HG02943 (cell line): ENCODE results near the gene NUDT19.
"Not testable (repeated sequence)": the region's sequence is repeated elsewhere in the genome, so short reads cannot be mapped to it uniquely, and the experiment has no call there.

Experiments used
- ATAC-seq: cut with Tn5 transposase; IDR thresholded peaks from one replicate; pipeline ENCODE4 v1.9.1; 2021; ENCODE audit warnings: mild to moderate bottlenecking, low read depth, moderate library complexity; ENCODE audit not compliant: unreplicated experiment

Gene NUDT19

GRCh38 chr19:32704006-32704405, 12.4 kb downstream of the NUDT19 start:
- not testable (repeated sequence) for ATAC-seq

GRCh38 chr19:32708457-32708856, 16.8 kb downstream of the NUDT19 start:
- ATAC-seq = no peak

- ATAC-seq = no peak
Observed at GRCh38 chr19:32709032-32709431, 17.4 kb downstream of the NUDT19 start.

- no peak for ATAC-seq
Observed at GRCh38 chr19:32711747-32712146, 20.1 kb downstream of the NUDT19 start.

GRCh38 chr19:32716203-32716602, 24.6 kb downstream of the NUDT19 start:
- not testable (repeated sequence) for ATAC-seq

- ATAC-seq = no peak
Observed at GRCh38 chr19:32717496-32717895, 25.9 kb downstream of the NUDT19 start.

GRCh38 chr19:32718286-32718685, 26.7 kb downstream of the NUDT19 start:
- no peak for ATAC-seq

- ATAC-seq = no peak
Observed at GRCh38 chr19:32719611-32720059, 28.0 kb downstream of the NUDT19 start, which contains the start of gene TDRD12. Gene TDRD12, plus strand, starts transcription at chr19:32719767. Its CDS starts 306 bp downstream, at chr19:32720073.

GRCh38 chr19:32720216-32720935, 28.8 kb downstream of the NUDT19 start:
- ATAC-seq = no peak

- no peak for ATAC-seq
Observed at GRCh38 chr19:32720936-32721250, 29.3 kb downstream of the NUDT19 start.

- no peak for ATAC-seq
Observed at GRCh38 chr19:32735936-32736335, 44.3 kb downstream of the NUDT19 start.

GRCh38 chr19:32743021-32743420, 51.4 kb downstream of the NUDT19 start:
- no peak for ATAC-seq

- no peak for ATAC-seq
Observed at GRCh38 chr19:32743447-32743846, 51.8 kb downstream of the NUDT19 start.

GRCh38 chr19:32744555-32745325, 53.1 kb downstream of the NUDT19 start:
- no peak for ATAC-seq

- ATAC-seq = not testable (repeated sequence)
Observed at GRCh38 chr19:32745594-32746251, 54.1 kb downstream of the NUDT19 start.

GRCh38 chr19:32746631-32747196, 55.1 kb downstream of the NUDT19 start:
- ATAC-seq = not testable (repeated sequence)

- no peak for ATAC-seq
Observed at GRCh38 chr19:32748497-32748896, 56.9 kb downstream of the NUDT19 start.

GRCh38 chr19:32748948-32749347, 57.3 kb downstream of the NUDT19 start:
- no peak for ATAC-seq

- no peak for ATAC-seq
Observed at GRCh38 chr19:32749361-32749760, 57.7 kb downstream of the NUDT19 start.

- no peak for ATAC-seq
Observed at GRCh38 chr19:32750441-32751055, 58.9 kb downstream of the NUDT19 start.

- no peak for ATAC-seq
Observed at GRCh38 chr19:32751066-32751465, 59.4 kb downstream of the NUDT19 start.
